Gastrocnemius medialis (tissue), 4 donors: Measurements from ENCODE around the gene TALDO1. TPM values are rescaled to one million over a fixed set of nuclear protein-coding genes. Genes with fewer than 3 reads are reported as not detected.
A peak's percentile ranks its signal among the peaks of the same experiment; 100 is the strongest.

ENCODE experiments used
- ATAC-seq, 2 donors: fragments of 150-250 bp; one replicate each; pipeline ENCODE4 v1.9.1; 2016
- DNase-seq, 2 donors: peaks; one replicate each; pipeline ENCODE4 v3.0.0-alpha.2; 2019
- H3K27ac ChIP-seq, 4 donors: fragments of 200-600 bp; sonication (generic); 1 replicate in 1 of 4; 2 replicates in 3 of 4; pipeline ENCODE4 v1.5.1; 2016 to 2018; ENCODE audit warnings: mild to moderate bottlenecking in 2 of 4, moderate library complexity in 1 of 4
- H3K27me3 ChIP-seq, 3 donors: fragments of 200-600 bp; sonication (generic) in 2 of 3; 1 replicate in 1 of 3; 2 replicates in 2 of 3; pipeline versions ENCODE4 v1.5.1 to v1.6.0; 2016 to 2019; ENCODE audit warnings: mild to moderate bottlenecking in 1 of 3, moderate library complexity in 1 of 3
- H3K36me3 ChIP-seq, 2 donors: fragments of 200-600 bp; sonication (generic) in 1 of 2; one replicate each; pipeline ENCODE4 v1.5.1; 2017 to 2018
- H3K4me1 ChIP-seq, 2 donors: fragments of 200-600 bp; sonication (generic) in 1 of 2; one replicate each; pipeline ENCODE4 v1.5.1; 2016 to 2017; ENCODE audit warnings: mild to moderate bottlenecking in 2 of 2
- H3K4me3 ChIP-seq, 4 donors: fragments of 200-600 bp; sonication (generic) in 3 of 4; 1 replicate in 1 of 4; 2 replicates in 3 of 4; pipeline ENCODE4 v1.5.1; 2016 to 2019; ENCODE audit warnings: mild to moderate bottlenecking in 2 of 4
- H3K9me3 ChIP-seq, 3 donors: fragments of 200-600 bp; sonication (generic) in 2 of 3; 1 replicate in 1 of 3; 2 replicates in 2 of 3; pipeline ENCODE4 v1.5.1; 2016 to 2019
- CTCF ChIP-seq, 5 experiments: fragments of 450-650 bp in 3 of 5; fragments of 200-600 bp in 2 of 5; sonication (generic) in 2 of 5; IDR thresholded peaks in 4 of 5; conservative IDR thresholded peaks in 1 of 5; 1 replicate in 4 of 5; 2 replicates in 1 of 5; pipeline ENCODE4 v1.5.1; 2016 to 2019; ENCODE audit warnings: antibody characterized with exemption in 5 of 5, mild to moderate bottlenecking in 3 of 5, moderate library complexity in 3 of 5
- POLR2A ChIP-seq, 2 donors: fragments of 450-650 bp; IDR thresholded peaks; one replicate each; pipeline ENCODE4 v1.6.1; 2017; ENCODE audit warnings: antibody characterized with exemption in 2 of 2, mild to moderate bottlenecking in 2 of 2, moderate library complexity in 2 of 2
- in situ Hi-C, 4 donors: fragments of 200-750 bp; cut with MboI; loops; one replicate each; pipeline versions ENCODE4 v1.15.0 to v1.8.0; 2017; ENCODE audit warnings: low sequenced_read_pairs in 4 of 4
- intact Hi-C: fragments of 100-400 bp; cut with DNase I; formaldehyde crosslinking; loops from one replicate; pipeline ENCODE4 v1.15.1; 2023; ENCODE audit warnings: low total_unique reads
- total RNA-seq, 4 donors: library from RNA; depleted of rRNA; stranded (reverse); fragments of >200 nt; gene quantifications; one replicate each; pipeline versions ENCODE4 v1.1.0 to v1.2.3, GENCODE V29; 2016

The TALDO1 gene
- total RNA-seq, 4 donors from 2014 or later: 98.6 to 167 (median 153) TPM

DNA sequence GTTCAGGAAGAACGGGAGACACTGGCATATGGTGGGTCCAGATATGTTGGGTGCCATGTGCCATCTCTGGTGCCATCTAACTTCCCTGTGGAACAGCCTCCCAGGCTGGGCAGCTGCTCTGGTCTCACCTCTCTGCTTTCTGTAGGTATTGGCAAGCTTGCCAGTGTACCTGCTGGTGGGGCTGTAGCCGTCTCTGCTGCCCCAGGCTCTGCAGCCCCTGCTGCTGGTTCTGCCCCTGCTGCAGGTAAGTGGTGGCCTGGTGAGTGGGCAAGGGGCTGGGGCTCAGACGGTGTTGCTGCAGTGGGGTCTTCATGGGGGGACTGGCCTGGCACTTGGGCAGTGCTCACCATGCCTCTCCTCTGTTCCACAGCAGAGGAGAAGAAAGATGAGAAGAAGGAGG, 65.1 kb downstream of the TALDO1 start:
- no peak for TF ChIP-seq CTCF (IDR thresholded peaks at IDR 0.05 in 4 of 5, conservative IDR thresholded peaks at IDR 0.05 in 1 of 5)
- no peak for TF ChIP-seq POLR2A (IDR thresholded peaks at IDR 0.05)
- peak overlapping the region; percentile 97 to 100 (median 100) for H3K27ac ChIP-seq
- peaks cover 0 to 38% of the 10 kb centered on the region in 2 donors for H3K36me3 ChIP-seq
- intact Hi-C loops: no loop called here
- H3K4me3 ChIP-seq: no peak overlapping the region
- H3K9me3 ChIP-seq: no peaks in the 10 kb centered on the region
- DNase-seq (no peak), ATAC-seq (no peak)
- in situ Hi-C loops: no loop called here
- peaks cover 32 to 33% of the 10 kb centered on the region in 2 donors for H3K4me1 ChIP-seq
- no peaks in the 10 kb centered on the region for H3K27me3 ChIP-seq

DNA sequence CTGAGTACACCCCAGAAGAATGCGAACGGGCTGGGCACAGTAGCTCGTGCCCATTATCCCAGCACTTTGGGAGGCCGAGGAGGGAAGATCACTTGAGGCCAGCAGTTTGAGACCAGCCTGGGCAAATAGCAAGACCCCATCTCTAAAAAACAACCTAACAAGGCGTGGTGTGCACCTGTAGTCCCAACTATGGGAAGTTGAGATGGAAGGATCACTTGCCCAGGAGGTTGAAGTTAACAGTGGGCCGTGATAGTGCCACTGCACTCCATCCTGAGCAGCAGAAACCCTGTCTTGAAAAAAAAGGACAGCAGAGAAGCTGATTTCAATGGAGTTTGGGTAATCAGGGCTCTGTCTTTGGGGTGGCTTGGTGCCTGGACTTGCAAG, 65.8 kb downstream of the TALDO1 start:
- Histone ChIP-seq H3K27ac (peak overlapping the region in 3 of 4 donors; percentile 97 to 100 (median 100)), H3K27me3 (no peaks in the 10 kb centered on the region), H3K4me3 (no peak overlapping the region), H3K4me1 (peaks cover 29 to 31% of the 10 kb centered on the region in 2 donors), H3K36me3 (peaks cover 0 to 38% of the 10 kb centered on the region in 2 donors), H3K9me3 (no peaks in the 10 kb centered on the region)
- TF ChIP-seq CTCF (IDR thresholded peaks at IDR 0.05 in 4 of 5, conservative IDR thresholded peaks at IDR 0.05 in 1 of 5): no peak
- TF ChIP-seq POLR2A (IDR thresholded peaks at IDR 0.05): no peak
- ATAC-seq (no peak), DNase-seq (no peak)
- in situ Hi-C loops: no loop called here
- intact Hi-C loops: no loop called here

- in situ Hi-C loops (no loop called here), intact Hi-C loops (no loop called here)
- H3K9me3 ChIP-seq: no peaks in the 10 kb centered on the region
- H3K36me3 ChIP-seq: peaks cover 0 to 38% of the 10 kb centered on the region in 2 donors
- peak overlapping the region in 2 of 4 donors; percentile 26 to 100 for H3K27ac ChIP-seq
- TF ChIP-seq CTCF (IDR thresholded peaks at IDR 0.05 in 4 of 5, conservative IDR thresholded peaks at IDR 0.05 in 1 of 5) (no peak), POLR2A (IDR thresholded peaks at IDR 0.05) (no peak)
- no peak for ATAC-seq
- no peak overlapping the region for H3K4me3 ChIP-seq
- H3K4me1 ChIP-seq: peaks cover 25 to 26% of the 10 kb centered on the region in 2 donors
- H3K27me3 ChIP-seq: no peaks in the 10 kb centered on the region
- DNase-seq: no peak
These were observed 66.3 kb downstream of the TALDO1 start for GRCh38 chr11:813456-814096.

Other genes with a start within 250 kb of the TALDO1 start
- gene RNH1, start 240.2 kb upstream of the TALDO1 start, total RNA-seq: 100 to 1,000 TPM; 138 to 197 (median 159) TPM
- 10 to 100 TPM; 17.1 to 50.0 (median 37.6) TPM for gene HRAS, start 211.9 kb upstream of the TALDO1 start, total RNA-seq
- gene LRRC56, start 209.9 kb upstream of the TALDO1 start, total RNA-seq: under 1 TPM in 2 of 4 donors, not detected in 2; 0.29 to 0.36 TPM
- gene LMNTD2, start 186.7 kb upstream of the TALDO1 start, total RNA-seq: 1 to 10 TPM in 1 of 4 donors, under 1 TPM in 1, not detected in 2; 0.13 to 1.5 TPM
- gene RASSF7, start 186.5 kb upstream of the TALDO1 start, total RNA-seq: 1 to 10 TPM in 1 of 4 donors, under 1 TPM in 3; 0.56 to 2.4 (median 0.70) TPM
- 10 to 100 TPM in 3 of 4 donors, 1 to 10 TPM in 1; 9.2 to 22.6 (median 20.8) TPM for gene PHRF1, start 171.0 kb upstream of the TALDO1 start, total RNA-seq
- 10 to 100 TPM; 15.5 to 37.1 (median 26.3) TPM for gene IRF7, start 131.5 kb upstream of the TALDO1 start, total RNA-seq
- gene CDHR5, start 122.5 kb upstream of the TALDO1 start, total RNA-seq: 1 to 10 TPM in 1 of 4 donors, under 1 TPM in 1, not detected in 2; 0.95 to 1.8 TPM
- not detected for gene SCT, start 120.3 kb upstream of the TALDO1 start, total RNA-seq
- not detected for gene DRD4, start 110.2 kb upstream of the TALDO1 start, total RNA-seq
- gene DEAF1, start 52.2 kb upstream of the TALDO1 start, total RNA-seq: 10 to 100 TPM; 14.8 to 42.4 (median 25.2) TPM
- gene TMEM80, start 51.6 kb upstream of the TALDO1 start, total RNA-seq: 10 to 100 TPM in 3 of 4 donors, 1 to 10 TPM in 1; 3.2 to 22.3 (median 14.3) TPM
- 1 to 10 TPM in 3 of 4 donors, under 1 TPM in 1; 0.42 to 3.3 (median 1.8) TPM for gene EPS8L2, start 41.2 kb upstream of the TALDO1 start, total RNA-seq
- 10 to 100 TPM in 2 of 4 donors, 1 to 10 TPM in 2; 3.5 to 10.6 (median 9.4) TPM for gene GATD1, start 30.0 kb downstream of the TALDO1 start, total RNA-seq
- gene CEND1, start 42.6 kb downstream of the TALDO1 start, total RNA-seq: under 1 TPM in 1 of 4 donors, not detected in 3; 0.20 TPM
- 1 to 10 TPM in 2 of 4 donors, under 1 TPM in 1, not detected in 1; 0.80 to 1.5 (median 1.0) TPM for gene SLC25A22, start 50.8 kb downstream of the TALDO1 start, total RNA-seq
- gene PIDD1, start 57.8 kb downstream of the TALDO1 start, total RNA-seq: 10 to 100 TPM in 2 of 4 donors, 1 to 10 TPM in 2; 6.3 to 35.7 (median 10.2) TPM
- 100 to 1,000 TPM; 314 to 600 (median 440) TPM for gene RPLP2, start 62.5 kb downstream of the TALDO1 start, total RNA-seq
- gene PNPLA2, start 71.5 kb downstream of the TALDO1 start, total RNA-seq: 10 to 100 TPM; 58.9 to 93.3 (median 91.7) TPM
- 1 to 10 TPM; 3.3 to 4.5 (median 4.0) TPM for gene CRACR2B, start 80.5 kb downstream of the TALDO1 start, total RNA-seq
- gene CD151, start 85.5 kb downstream of the TALDO1 start, total RNA-seq: 100 to 1,000 TPM in 3 of 4 donors, 10 to 100 TPM in 1; 77.0 to 206 (median 169) TPM
- 10 to 100 TPM; 66.0 to 94.6 (median 81.2) TPM for gene POLR2L, start 95.1 kb downstream of the TALDO1 start, total RNA-seq
- gene TSPAN4, start 95.4 kb downstream of the TALDO1 start, total RNA-seq: 10 to 100 TPM; 14.4 to 34.8 (median 21.5) TPM
- gene CHID1, start 163.3 kb downstream of the TALDO1 start, total RNA-seq: 10 to 100 TPM; 23.3 to 43.2 (median 33.1) TPM
- 10 to 100 TPM; 21.2 to 26.1 (median 25.7) TPM for gene AP2A2, start 178.4 kb downstream of the TALDO1 start, total RNA-seq